ENCODE measurements around the gene CD93.

DNA sequence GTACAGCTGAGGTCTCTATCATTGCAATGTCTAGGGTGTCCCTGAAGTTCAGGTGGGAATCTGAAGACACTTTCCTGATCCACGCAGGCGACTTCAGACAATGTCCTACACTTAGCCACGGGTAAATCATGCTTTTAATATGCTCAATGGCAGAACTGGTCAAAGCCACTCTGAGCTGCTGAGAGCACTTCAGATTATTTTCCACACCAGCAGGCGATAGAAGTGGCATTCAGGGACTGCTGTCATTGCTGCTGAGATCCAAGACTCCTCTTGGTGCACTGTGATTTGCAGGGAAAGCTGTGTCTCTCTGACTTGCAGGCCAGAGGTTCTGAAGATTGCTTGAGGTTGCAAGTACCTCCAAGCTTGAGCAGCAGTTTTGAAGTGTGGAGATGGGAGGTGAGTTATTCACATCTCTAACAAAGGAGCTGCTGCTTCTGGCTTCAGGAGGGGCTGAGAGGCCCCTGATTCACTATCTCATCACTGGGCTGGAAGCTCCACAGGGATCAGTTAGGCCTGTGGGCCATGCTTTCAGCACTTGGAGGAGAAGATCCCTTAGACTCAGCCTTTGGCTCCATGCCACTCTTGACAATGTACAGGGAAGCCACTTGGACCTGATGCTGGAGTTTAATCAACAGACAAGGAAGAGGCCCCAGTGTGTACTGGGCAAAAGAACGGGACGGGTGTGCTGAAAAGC is 53.9 kb downstream of the CD93 start:
- TF ChIP-seq EZH2phosphoT487 (IDR thresholded peaks at IDR 0.05; ENCODE audit: borderline replicate concordance): no peak
- TF ChIP-seq, protein P1, sequence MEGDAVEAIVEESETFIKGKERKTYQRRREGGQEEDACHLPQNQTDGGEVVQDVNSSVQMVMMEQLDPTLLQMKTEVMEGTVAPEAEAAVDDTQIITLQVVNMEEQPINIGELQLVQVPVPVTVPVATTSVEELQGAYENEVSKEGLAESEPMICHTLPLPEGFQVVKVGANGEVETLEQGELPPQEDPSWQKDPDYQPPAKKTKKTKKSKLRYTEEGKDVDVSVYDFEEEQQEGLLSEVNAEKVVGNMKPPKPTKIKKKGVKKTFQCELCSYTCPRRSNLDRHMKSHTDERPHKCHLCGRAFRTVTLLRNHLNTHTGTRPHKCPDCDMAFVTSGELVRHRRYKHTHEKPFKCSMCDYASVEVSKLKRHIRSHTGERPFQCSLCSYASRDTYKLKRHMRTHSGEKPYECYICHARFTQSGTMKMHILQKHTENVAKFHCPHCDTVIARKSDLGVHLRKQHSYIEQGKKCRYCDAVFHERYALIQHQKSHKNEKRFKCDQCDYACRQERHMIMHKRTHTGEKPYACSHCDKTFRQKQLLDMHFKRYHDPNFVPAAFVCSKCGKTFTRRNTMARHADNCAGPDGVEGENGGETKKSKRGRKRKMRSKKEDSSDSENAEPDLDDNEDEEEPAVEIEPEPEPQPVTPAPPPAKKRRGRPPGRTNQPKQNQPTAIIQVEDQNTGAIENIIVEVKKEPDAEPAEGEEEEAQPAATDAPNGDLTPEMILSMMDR (conservative IDR thresholded peaks at IDR 0.05; ENCODE audit: low read length): no peak

Measured in Loucy (cell line).